ENCODE results near the gene NOX3.
A peak's percentile ranks its signal among the peaks of the same experiment; 100 is the strongest.

NOX3 gene

DNA sequence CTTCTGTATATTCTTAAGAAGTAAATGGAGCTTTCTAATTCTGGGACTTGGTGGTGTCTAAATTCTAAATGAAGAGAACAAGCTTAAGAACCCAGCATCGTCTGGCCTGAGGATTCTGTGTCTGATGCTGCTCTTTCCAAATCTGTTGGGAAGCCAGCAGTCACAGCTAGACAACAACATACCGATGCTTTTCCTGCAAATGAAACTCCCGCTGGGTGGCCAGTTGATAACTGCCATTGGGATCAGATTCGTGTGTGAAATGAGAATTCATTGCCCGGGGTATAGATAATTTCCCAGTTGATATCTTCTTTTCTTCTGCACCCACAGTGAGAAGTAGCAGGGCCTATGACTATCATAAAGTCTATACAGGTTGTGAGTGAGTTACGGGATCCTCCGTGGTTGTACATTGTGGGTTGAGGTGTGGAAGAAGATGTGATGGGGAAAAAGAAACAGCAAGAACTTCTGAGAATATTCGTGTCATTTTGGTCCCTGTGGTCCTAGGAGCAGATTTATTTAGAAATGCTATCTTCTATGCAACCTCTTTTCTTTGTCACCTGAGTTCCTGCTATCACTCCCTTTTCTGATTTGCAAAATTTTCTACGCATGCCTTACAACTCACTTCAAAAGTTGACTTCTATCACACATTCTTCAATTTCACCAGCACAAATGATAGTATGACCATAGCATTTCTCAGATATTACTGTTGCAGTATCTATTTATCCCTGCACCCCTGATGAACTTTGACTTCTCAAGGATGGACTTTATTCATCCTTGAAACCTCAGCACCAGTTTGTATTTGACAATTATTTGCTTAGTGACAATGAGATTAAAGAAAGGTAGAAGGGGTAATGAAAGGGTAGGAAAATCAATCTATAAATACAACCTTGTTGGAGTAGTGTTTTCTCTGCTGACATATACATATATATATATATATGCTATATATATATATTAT lies 10.4 kb downstream of the NOX3 start:
- H3K9ac ChIP-seq, result no peak overlapping the region
- no peak for TF ChIP-seq Cebpa-rat (IDR thresholded peaks at IDR 0.05)

DNA sequence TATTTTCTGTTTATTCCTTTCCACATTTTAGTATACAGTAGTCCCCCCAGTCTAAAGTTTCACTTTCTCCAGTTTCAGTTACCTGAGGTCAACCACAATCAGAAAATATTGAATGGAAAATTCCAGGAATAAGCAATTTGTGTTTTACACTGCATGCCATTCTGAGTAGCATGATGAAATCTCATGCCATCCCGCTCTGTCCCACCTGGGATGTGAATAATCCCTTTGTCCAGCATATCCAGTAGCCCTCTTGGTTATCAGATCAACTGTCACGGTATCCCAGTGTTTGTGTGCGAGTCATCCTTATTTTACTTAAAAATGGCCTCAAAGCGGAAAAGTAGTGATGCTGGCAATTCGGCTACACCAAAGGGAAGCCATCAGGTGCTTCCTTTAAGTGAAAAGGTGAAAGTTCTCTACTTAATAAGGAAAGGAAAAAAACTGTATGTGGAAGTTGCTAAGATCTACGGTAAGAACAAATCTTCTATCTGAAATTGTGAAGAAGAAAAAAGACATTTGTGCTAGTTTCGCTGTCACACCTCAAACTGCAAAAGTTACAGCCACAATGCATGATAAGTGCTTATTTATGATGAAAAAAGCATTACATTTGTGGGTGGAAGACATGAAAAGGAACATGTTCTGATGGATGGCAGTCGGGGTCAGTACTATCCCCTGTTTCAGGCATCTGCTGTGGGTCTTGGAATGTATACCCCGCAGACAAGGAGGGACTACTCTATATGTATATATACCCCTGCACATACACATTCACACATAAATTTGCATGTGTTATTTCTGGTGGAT lies 11.3 kb downstream of the NOX3 start:
- no peak for TF ChIP-seq Cebpa-rat (IDR thresholded peaks at IDR 0.05)
- H3K4me2 ChIP-seq, result no peak overlapping the region
- H3K9ac ChIP-seq, result no peak overlapping the region
- no peaks in the 10 kb centered on the region for H3K36me3 ChIP-seq
- H3K4me3 ChIP-seq, result no peak overlapping the region
- 0 out of 2 replicates have a peak, but pooled peaks cover 5% of the 10 kb centered on the region for H3K9me3 ChIP-seq
- no peaks in the 10 kb centered on the region for H3K27me3 ChIP-seq
- no peak overlapping the region for H3K27ac ChIP-seq
- no peaks in the 10 kb centered on the region for H4K20me1 ChIP-seq
- H3K4me1 ChIP-seq, result peaks cover 29% of the 10 kb centered on the region

More for the DNA sequence above, 10.4 kb downstream of the NOX3 start:
- H3K36me3 ChIP-seq, result no peaks in the 10 kb centered on the region
- 0 out of 2 replicates have a peak, but pooled peaks cover 5% of the 10 kb centered on the region for H3K9me3 ChIP-seq
- H3K27ac ChIP-seq, result no peak overlapping the region
- H3K4me2 ChIP-seq, result no peak overlapping the region
- H3K4me1 ChIP-seq, result peaks cover 29% of the 10 kb centered on the region
- H3K4me3 ChIP-seq, result no peak overlapping the region
- no peaks in the 10 kb centered on the region for H4K20me1 ChIP-seq
- H3K27me3 ChIP-seq, result no peaks in the 10 kb centered on the region

DNA sequence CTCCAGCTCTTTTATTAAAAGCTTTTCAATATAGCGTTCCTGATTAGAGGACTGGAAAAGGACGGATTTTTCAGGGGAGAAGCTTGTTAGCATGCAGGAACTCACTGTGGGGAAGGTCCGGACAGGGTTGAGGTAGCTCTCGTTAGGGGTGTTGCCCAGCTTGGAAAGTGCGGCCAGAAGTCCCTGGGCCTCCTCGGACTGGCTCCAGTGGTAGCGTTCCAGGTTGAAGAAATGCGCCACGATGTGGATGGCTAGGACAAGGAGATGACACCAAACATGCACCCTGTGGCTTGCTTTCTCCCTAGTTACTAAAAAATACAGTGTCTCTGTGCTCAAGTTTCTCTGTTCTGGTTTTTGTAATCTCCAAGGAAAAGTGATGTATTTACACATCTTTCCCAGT lies 12.5 kb downstream of the NOX3 start:
- H3K27me3 ChIP-seq, result no peaks in the 10 kb centered on the region
- no peak overlapping the region for H3K4me2 ChIP-seq
- peaks cover 32% of the 10 kb centered on the region for H3K4me1 ChIP-seq
- no peak overlapping the region for H3K27ac ChIP-seq
- H3K36me3 ChIP-seq, result no peaks in the 10 kb centered on the region
- H3K9me3 ChIP-seq, result 0 out of 2 replicates have a peak, but pooled peaks cover 5% of the 10 kb centered on the region
- H4K20me1 ChIP-seq, result no peaks in the 10 kb centered on the region
- H3K4me3 ChIP-seq, result no peak overlapping the region
- no peak overlapping the region for H3K9ac ChIP-seq
- no peak for TF ChIP-seq Cebpa-rat (IDR thresholded peaks at IDR 0.05)

DNA sequence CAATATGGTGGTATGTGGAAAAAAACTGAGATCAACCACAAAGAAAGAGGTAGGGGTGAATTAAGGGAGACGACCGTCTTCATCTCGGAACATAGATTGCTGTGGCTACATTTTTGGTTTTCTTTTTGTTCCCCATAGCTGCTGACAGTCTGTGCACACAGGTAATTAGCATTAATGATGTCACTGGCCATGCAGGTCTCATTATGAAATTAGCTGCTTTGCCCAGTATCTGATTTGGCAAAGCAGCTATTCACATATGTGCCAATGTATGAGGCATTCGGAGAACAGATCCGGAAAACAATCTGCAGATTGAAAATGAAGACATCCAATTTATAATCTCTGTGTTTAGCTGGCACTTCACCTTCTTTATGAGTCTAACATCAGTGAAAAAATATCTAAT lies 13.1 kb downstream of the NOX3 start:
- H3K4me3 ChIP-seq, result no peak overlapping the region
- no peak overlapping the region for H3K9ac ChIP-seq
- no peak overlapping the region for H3K4me2 ChIP-seq
- no peak for TF ChIP-seq Cebpa-rat (IDR thresholded peaks at IDR 0.05)
- no peak overlapping the region for H3K27ac ChIP-seq
- no peaks in the 10 kb centered on the region for H3K27me3 ChIP-seq
- H3K36me3 ChIP-seq, result no peaks in the 10 kb centered on the region
- no peaks in the 10 kb centered on the region for H4K20me1 ChIP-seq
- H3K4me1 ChIP-seq, result peaks cover 35% of the 10 kb centered on the region
- 0 out of 2 replicates have a peak, but pooled peaks cover 5% of the 10 kb centered on the region for H3K9me3 ChIP-seq

DNA sequence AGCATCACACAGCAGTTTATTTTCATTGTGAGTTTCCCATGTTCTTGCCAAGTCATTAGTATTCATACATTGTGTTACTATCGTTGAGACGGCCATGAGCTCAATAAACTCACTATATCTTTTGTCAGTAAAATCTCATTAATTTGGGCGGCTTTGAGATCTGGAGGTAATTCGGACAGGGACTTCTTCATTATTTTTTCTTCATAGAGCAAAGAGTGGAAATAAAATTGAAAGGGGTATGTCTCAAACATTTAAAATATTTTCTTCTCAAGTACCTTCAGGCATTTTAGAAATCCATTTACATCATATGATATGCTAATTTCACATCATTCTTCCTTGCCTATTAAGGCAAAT lies 14.6 kb downstream of the NOX3 start:
- H4K20me1 ChIP-seq, result no peaks in the 10 kb centered on the region
- H3K9ac ChIP-seq, result no peak overlapping the region
- H3K4me3 ChIP-seq, result no peak overlapping the region
- no peak for TF ChIP-seq Cebpa-rat (IDR thresholded peaks at IDR 0.05)
- H3K4me1 ChIP-seq, result peaks cover 35% of the 10 kb centered on the region
- H3K27ac ChIP-seq, result no peak overlapping the region
- no peaks in the 10 kb centered on the region for H3K36me3 ChIP-seq
- H3K27me3 ChIP-seq, result no peaks in the 10 kb centered on the region
- H3K4me2 ChIP-seq, result peak overlapping the region; percentile 80
- H3K9me3 ChIP-seq, result 0 out of 2 replicates have a peak, but pooled peaks cover 5% of the 10 kb centered on the region

DNA sequence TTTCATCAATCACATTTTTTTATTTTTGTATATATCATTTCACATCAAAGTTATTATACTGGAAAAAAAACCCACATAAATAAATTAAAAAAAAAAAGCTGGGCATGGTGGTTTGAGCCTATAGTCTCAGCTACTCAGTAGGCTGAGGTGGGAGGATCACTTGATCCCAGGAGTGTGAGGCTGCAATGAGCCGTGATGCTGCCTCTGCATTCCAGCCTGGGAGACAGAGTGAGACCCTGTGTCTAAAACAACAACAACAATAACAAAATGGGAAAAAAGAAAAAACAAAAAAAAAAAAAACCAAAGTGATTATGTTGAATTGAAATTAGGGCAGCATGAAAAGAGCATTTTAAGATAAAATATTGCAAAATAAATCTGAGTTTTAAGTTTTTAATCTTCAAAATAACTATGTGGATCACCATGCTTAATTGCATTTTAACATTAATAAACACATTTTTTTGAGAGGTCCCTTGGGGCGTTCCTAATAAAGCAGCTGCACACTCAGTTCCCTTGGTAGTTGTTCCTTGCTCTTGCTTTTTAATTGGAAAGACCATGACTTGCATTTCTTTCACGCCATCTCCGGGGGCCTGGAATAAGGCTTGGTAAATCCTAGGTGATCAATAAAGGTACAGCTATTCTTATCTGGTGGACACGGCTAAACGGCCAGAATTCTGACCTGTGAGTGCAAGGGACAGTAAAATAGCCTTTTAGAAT lies 15.1 kb downstream of the NOX3 start:
- Histone ChIP-seq H3K27ac (no peak overlapping the region), H3K9ac (no peak overlapping the region), H3K4me1 (peaks cover 35% of the 10 kb centered on the region), H4K20me1 (no peaks in the 10 kb centered on the region), H3K4me2 (peak overlapping the region; percentile 80), H3K36me3 (no peaks in the 10 kb centered on the region), H3K9me3 (0 out of 2 replicates have a peak, but pooled peaks cover 5% of the 10 kb centered on the region), H3K4me3 (no peak overlapping the region), H3K27me3 (no peaks in the 10 kb centered on the region)
- no peak for TF ChIP-seq Cebpa-rat (IDR thresholded peaks at IDR 0.05)

DNA sequence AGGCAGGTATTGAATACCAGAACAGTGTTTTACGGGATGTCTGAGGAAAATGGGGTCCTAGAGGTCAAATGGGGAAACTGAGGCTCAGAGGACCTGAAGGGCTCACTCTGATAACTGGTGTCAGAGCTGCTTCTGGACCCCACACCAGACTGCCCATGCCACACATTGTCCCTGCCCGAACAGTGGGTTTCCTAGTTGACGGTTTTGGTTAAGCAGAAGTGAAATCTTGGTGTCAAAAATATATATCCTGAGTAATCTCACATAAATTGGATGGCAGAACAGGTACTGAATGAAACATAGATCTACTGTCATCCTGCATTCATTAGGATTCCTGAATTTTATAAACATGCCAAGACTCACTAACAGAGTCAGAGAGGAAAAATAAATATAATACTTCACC lies 16.3 kb downstream of the NOX3 start:
- peak overlapping the region; percentile 71 for H3K27ac ChIP-seq
- H3K4me3 ChIP-seq, result no peak overlapping the region
- no peak overlapping the region for H3K9ac ChIP-seq
- no peaks in the 10 kb centered on the region for H4K20me1 ChIP-seq
- H3K36me3 ChIP-seq, result no peaks in the 10 kb centered on the region
- H3K27me3 ChIP-seq, result no peaks in the 10 kb centered on the region
- peaks cover 5% of the 10 kb centered on the region; the same call in 1 of the 2 replicates for H3K9me3 ChIP-seq
- TF ChIP-seq Cebpa-rat (IDR thresholded peaks at IDR 0.05), result no peak
- H3K4me1 ChIP-seq, result peaks cover 35% of the 10 kb centered on the region
- H3K4me2 ChIP-seq, result peak overlapping the region; percentile 80

DNA sequence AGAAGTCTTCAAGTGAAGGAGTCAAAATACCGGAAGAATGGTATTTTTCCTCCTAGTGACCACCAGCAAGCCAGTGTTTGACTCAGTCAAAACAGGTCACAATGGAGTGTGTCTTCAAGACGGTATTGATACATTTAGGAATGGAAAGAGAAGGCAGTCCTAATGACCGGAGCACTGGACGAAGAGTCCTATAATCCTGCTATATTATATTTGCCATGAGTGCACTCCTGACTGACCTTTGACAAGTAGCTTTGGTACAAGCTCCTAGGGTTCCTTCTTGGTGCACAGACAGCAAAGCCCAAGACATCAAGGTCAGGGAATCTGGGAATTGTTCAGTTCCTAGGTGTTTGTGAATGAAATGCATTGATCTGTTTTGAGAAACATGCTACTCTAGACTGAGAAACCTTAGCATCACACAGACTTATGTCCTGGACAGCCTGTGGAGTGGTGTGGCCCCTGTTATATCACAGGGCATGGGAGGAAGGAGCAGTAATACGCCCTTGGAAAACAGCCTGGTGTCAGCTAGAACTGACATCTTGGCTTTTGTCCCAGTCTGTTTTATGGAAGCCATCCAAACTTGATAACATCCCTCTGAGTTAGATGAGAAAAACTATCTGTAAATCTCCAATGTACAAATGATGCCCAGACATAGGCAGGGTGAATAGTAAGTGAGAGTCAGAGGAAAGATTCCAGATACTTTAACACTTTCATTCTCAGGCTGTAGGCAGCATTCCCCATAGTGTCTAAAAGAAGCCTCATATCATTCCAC lies 18.5 kb downstream of the NOX3 start:
- Histone ChIP-seq H3K36me3 (no peaks in the 10 kb centered on the region), H3K4me3 (no peak overlapping the region), H3K27ac (no peak overlapping the region), H3K4me2 (no peak overlapping the region), H4K20me1 (no peaks in the 10 kb centered on the region), H3K9me3 (peaks cover 5% of the 10 kb centered on the region; the same call in 1 of the 2 replicates), H3K9ac (no peak overlapping the region), H3K27me3 (no peaks in the 10 kb centered on the region), H3K4me1 (peaks cover 42% of the 10 kb centered on the region)
- no peak for TF ChIP-seq Cebpa-rat (IDR thresholded peaks at IDR 0.05)
